Measurements from ENCODE around the gene BMAL1.

Gene BMAL1

GRCh38 chr11:13334034-13334786 is 56.6 kb downstream of the BMAL1 start:
- no peak for DNase-seq (ENCODE audit: low read depth in 1 of 2, low spot score in 1 of 2)
- no peak for TF ChIP-seq JUND (IDR thresholded peaks at IDR 0.05; ENCODE audit: low read depth)
- in situ Hi-C loops (cut with HindIII; ENCODE audit: low pct_unique_long_range_greater_than_20kb, low sequenced_read_pairs), result no loop called here

DNA sequence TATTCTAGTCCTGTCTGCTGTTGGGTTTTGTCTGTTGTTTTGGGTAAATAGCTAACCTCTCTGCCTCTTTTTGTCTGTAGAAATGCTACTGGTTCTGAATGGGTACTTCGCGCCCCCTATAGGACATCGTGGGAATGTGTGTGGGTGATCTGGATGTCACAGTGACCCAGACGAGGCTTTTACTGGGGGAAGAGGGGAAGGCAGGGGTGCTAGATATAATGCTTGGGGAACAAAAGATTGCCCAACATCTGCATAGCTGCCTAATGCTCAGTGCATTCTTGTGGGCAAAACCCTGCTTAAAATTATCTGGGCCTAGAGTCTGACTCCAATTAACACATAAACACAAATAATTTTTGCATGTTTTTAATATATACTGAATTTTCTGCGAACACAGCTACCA is 57.7 kb downstream of the BMAL1 start:
- DNase-seq (ENCODE audit: low read depth in 1 of 2, low spot score in 1 of 2), result peak in 1 of 2 experiments; percentile 68
- TF ChIP-seq JUND (IDR thresholded peaks at IDR 0.05; ENCODE audit: low read depth), result no peak
- in situ Hi-C loops (cut with HindIII; ENCODE audit: low pct_unique_long_range_greater_than_20kb, low sequenced_read_pairs), result no loop called here

DNA sequence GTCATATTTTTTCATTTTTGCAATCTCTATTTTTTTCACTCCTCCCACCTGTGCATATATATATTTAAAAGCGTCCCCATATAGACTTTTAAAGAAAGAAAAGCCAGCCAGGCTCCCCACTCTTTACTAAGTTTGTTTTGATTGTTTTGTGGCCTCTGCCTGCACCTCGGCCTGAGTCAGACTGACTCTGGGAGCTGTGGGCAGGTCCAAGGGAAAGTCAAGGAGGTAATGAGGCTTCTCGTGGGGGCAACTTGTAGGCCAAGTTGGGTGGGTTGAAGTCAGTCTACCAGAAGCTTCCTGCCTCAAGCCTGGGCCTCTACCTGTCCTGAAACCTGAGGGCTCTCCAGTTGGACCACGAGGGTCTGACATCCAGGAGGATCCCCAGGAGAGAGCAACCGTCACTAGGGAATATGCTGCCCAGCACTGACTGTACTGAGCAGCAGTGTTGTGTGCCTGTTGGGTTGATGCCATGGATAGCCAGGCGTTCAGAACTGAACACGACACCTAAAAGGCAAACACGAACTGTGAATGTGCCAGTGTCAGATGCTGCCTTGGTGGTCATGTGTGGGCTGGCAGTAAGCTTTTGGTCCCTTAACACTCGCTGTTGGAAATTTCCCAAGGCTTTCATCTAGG is 58.8 kb downstream of the BMAL1 start:
- DNase-seq (ENCODE audit: low read depth in 1 of 2, low spot score in 1 of 2), result peak in 1 of 2 experiments; percentile 57
- in situ Hi-C loops (cut with HindIII; ENCODE audit: low pct_unique_long_range_greater_than_20kb, low sequenced_read_pairs), result no loop called here

DNA sequence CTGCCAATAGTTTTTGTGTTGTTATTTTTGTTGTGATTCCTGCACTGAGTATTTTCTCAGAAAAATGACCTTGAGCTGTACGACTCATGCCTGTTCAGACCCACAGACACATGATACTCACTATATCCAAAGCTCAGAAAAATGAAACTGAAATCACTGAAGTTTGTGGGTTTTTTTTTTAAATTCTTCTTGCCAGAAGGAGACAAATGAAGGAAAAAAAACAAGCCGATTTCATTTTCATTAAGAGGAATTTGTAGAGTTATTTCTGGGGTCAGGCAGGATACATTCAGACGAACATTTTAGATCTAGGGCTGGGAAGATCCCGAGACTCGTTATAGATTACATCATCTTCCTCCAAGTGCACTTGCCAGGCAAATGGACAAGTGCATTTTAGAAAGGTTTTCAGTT is 60.4 kb downstream of the BMAL1 start:
- in situ Hi-C loops (cut with HindIII; ENCODE audit: low pct_unique_long_range_greater_than_20kb, low sequenced_read_pairs), result no loop called here
- no peak for TF ChIP-seq JUND (IDR thresholded peaks at IDR 0.05; ENCODE audit: low read depth)
- DNase-seq (ENCODE audit: low read depth in 1 of 2, low spot score in 1 of 2), result no peak

More for the DNA sequence above, 58.8 kb downstream of the BMAL1 start:
- TF ChIP-seq JUND (IDR thresholded peaks at IDR 0.05; ENCODE audit: low read depth), result no peak

GRCh38 chr11:13338427-13339069 is 61.0 kb downstream of the BMAL1 start:
- DNase-seq (ENCODE audit: low read depth in 1 of 2, low spot score in 1 of 2), result no peak
- in situ Hi-C loops (cut with HindIII; ENCODE audit: low pct_unique_long_range_greater_than_20kb, low sequenced_read_pairs), result no loop called here
- no peak for TF ChIP-seq JUND (IDR thresholded peaks at IDR 0.05; ENCODE audit: low read depth)

DNA sequence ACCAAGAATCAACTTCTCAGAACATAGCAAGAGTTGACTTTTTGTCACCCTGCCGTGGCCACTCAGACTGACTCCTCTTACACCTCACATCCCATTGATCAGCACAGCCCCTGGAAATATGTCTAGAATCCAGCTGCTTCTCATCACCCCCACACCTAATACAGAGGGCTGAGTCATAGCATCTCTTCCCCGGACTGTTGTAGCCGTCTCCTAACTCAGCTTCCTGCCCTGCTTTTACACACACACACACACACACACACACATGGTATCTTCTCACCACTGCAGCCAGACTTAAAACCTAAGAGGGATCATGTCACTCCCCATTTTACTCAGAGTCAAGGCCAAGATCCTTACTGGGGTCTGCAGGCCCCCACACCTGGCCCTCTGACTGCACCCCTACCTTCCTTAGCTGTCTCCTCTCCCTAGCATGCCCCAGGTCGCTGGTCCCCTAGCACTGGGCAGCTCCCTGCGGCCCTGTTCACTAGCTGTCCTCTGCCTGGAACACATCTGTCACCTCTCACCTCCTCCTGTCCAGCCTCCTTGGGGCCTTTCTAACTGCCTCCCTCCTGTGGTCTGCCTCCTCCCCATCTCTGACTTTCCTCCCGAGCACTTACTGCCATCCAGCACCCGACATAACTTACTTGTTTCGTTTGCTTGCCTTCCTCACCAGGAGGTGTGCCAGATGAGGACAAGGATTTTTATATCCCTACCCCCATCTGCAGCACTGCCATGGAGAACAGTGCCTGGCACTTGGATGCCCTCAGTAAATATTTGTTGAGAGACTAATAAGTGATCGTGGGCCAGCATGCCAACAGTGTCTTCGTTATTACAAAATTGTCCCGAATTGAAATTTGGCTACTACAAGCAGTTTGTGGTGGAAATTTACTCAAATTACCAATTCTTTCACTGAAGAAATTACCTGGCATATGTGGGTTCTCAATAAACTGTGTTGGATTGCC is 61.9 kb downstream of the BMAL1 start:
- no peak for TF ChIP-seq JUND (IDR thresholded peaks at IDR 0.05; ENCODE audit: low read depth)
- no peak for DNase-seq (ENCODE audit: low read depth in 1 of 2, low spot score in 1 of 2)
- in situ Hi-C loops (cut with HindIII; ENCODE audit: low pct_unique_long_range_greater_than_20kb, low sequenced_read_pairs), result no loop called here

- DNase-seq (ENCODE audit: low read depth in 1 of 2, low spot score in 1 of 2), result no peak
- TF ChIP-seq JUND (IDR thresholded peaks at IDR 0.05; ENCODE audit: low read depth), result no peak
- in situ Hi-C loops (cut with HindIII; ENCODE audit: low pct_unique_long_range_greater_than_20kb, low sequenced_read_pairs), result no loop called here
Measured at GRCh38 chr11:13341026-13341425, 63.4 kb downstream of the BMAL1 start.

GRCh38 chr11:13343067-13343466 is 65.5 kb downstream of the BMAL1 start:
- no peak for TF ChIP-seq JUND (IDR thresholded peaks at IDR 0.05; ENCODE audit: low read depth)
- in situ Hi-C loops (cut with HindIII; ENCODE audit: low pct_unique_long_range_greater_than_20kb, low sequenced_read_pairs), result no loop called here
- DNase-seq (ENCODE audit: low read depth in 1 of 2, low spot score in 1 of 2), result no peak

DNA sequence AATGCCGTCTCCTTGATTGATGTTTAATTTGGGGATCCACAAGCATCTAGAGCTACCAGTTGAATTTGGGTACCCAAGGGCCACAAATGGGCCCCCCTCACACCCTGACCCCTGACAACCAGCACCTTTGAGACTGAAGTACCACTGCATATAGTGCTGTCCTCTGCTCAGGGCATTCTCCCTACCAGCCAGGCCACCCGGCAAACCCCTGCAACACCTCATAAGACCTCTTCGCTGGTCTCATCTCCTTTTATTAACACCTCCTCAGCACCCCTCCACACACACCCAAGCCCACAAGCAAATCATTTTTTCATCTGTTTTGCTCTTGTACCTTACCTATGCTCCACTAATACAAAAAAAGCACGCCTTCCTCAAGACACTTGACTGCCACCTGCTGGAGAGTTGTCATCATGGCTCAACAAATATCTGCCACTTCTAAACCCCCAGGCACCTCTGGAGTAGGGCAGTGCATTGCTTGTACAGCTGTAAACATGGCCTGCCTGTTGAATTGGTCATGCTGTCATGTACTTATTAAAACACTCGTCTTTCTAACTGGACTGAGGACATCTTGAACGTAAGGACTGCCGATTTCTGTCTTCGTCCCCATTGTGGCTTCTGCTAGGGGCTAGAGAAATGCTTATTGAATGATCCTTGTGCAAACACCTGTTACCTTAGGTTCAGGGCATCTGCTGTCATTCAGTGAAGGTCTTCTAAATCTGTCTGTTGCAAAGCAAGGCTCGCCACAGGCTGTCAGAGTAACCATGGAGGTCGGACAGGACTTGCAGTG is 66.5 kb downstream of the BMAL1 start:
- TF ChIP-seq JUND (IDR thresholded peaks at IDR 0.05; ENCODE audit: low read depth), result no peak
- in situ Hi-C loops (cut with HindIII; ENCODE audit: low pct_unique_long_range_greater_than_20kb, low sequenced_read_pairs), result no loop called here
- DNase-seq (ENCODE audit: low read depth in 1 of 2, low spot score in 1 of 2), result peak; percentile 43 to 83

GRCh38 chr11:13344818-13345217 is 67.2 kb downstream of the BMAL1 start:
- DNase-seq (ENCODE audit: low read depth in 1 of 2, low spot score in 1 of 2), result no peak
- in situ Hi-C loops (cut with HindIII; ENCODE audit: low pct_unique_long_range_greater_than_20kb, low sequenced_read_pairs), result no loop called here
- no peak for TF ChIP-seq JUND (IDR thresholded peaks at IDR 0.05; ENCODE audit: low read depth)

- no peak for DNase-seq (ENCODE audit: low read depth in 1 of 2, low spot score in 1 of 2)
- in situ Hi-C loops (cut with HindIII; ENCODE audit: low pct_unique_long_range_greater_than_20kb, low sequenced_read_pairs), result no loop called here
- TF ChIP-seq JUND (IDR thresholded peaks at IDR 0.05; ENCODE audit: low read depth), result no peak
Measured at GRCh38 chr11:13346470-13346869, 68.9 kb downstream of the BMAL1 start.
